Measurements from ENCODE around the gene BRICD5. TPM values are rescaled to one million over a fixed set of nuclear protein-coding genes. Genes with fewer than 3 reads are reported as not detected.

The BRICD5 gene
- total and polyA plus RNA-seq, 8 donors = 2.6 to 78.8 (median 9.7) TPM

DNA sequence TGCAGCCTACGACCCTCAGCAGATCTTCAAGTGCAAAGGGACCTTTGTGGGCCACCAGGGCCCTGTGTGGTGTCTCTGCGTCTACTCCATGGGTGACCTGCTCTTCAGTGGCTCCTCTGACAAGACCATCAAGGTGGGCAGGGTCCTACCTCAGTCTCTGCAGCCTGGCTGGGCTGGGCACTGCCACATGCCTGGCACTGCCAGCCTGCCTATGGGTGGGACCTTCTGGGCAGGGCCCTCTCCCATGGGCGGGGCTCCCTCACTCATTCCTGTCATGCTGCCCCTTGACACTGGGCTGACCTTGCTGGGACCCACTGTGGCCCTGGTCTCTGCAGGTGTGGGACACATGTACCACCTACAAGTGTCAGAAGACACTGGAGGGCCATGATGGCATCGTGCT is 36.7 kb downstream of the BRICD5 start:
- DNase-seq = no peak
- Histone ChIP-seq H3K4me3 (no peak overlapping the region), H3K9me3 (no peaks in the 10 kb centered on the region), H3K27ac (no peak overlapping the region), H3K27me3 (peaks cover 0 to 8% (median 0%) of the 10 kb centered on the region in 3 donors), H3K4me1 (peaks cover 0 to 13% (median 5%) of the 10 kb centered on the region in 4 donors), H3K36me3 (peaks cover 70 to 94% (median 93%) of the 10 kb centered on the region in 4 donors)
- intact Hi-C loops (cut with DNase I; ENCODE audit: low total_unique reads) = no loop called here
- TF ChIP-seq POLR2AphosphoS5 (IDR thresholded peaks at IDR 0.05) = no peak
- TF ChIP-seq, protein P1, sequence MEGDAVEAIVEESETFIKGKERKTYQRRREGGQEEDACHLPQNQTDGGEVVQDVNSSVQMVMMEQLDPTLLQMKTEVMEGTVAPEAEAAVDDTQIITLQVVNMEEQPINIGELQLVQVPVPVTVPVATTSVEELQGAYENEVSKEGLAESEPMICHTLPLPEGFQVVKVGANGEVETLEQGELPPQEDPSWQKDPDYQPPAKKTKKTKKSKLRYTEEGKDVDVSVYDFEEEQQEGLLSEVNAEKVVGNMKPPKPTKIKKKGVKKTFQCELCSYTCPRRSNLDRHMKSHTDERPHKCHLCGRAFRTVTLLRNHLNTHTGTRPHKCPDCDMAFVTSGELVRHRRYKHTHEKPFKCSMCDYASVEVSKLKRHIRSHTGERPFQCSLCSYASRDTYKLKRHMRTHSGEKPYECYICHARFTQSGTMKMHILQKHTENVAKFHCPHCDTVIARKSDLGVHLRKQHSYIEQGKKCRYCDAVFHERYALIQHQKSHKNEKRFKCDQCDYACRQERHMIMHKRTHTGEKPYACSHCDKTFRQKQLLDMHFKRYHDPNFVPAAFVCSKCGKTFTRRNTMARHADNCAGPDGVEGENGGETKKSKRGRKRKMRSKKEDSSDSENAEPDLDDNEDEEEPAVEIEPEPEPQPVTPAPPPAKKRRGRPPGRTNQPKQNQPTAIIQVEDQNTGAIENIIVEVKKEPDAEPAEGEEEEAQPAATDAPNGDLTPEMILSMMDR (IDR thresholded peaks at IDR 0.05) = no peak
- TF ChIP-seq EP300 (IDR thresholded peaks at IDR 0.05) = no peak
- no peak for TF ChIP-seq POLR2A (IDR thresholded peaks at IDR 0.05)
- 63 to 97% (median 89%) methylated on average over 2 to 4 of the region's 4 CpGs for WGBS, 5 donors

DNA sequence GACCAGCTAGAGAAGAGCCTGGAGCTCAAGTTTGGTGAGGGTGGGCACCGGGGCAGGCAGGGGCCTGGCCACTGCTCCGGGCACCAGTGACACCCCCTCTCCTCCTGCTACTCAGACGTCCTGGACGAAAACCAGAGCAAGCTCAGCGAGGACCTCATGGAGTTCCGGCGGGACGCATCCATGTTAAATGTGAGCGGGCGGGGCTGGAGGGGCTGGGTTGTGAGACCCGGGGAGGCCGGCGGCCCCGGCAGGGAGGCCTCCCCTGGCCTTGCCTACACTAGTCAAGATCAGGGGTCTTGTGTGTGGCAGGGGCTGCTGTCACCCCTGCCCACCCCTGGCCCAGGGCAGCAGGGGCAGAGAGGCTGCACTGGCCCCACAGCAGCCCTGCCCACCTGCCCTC is 37.3 kb downstream of the BRICD5 start:
- H3K27ac ChIP-seq = no peak overlapping the region
- intact Hi-C loops (cut with DNase I; ENCODE audit: low total_unique reads) = no loop called here
- 88 to 92% (median 90%) methylated on average over 10 to 14 of the region's 14 CpGs for WGBS, 5 donors
- no peak overlapping the region for H3K4me3 ChIP-seq
- peaks cover 0 to 9% (median 3%) of the 10 kb centered on the region in 4 donors for H3K4me1 ChIP-seq
- no peaks in the 10 kb centered on the region for H3K9me3 ChIP-seq
- peaks cover 70 to 100% (median 99%) of the 10 kb centered on the region in 4 donors for H3K36me3 ChIP-seq
- H3K27me3 ChIP-seq = peaks cover 0 to 4% (median 0%) of the 10 kb centered on the region in 3 donors
- TF ChIP-seq EP300 (IDR thresholded peaks at IDR 0.05) (no peak), POLR2A (IDR thresholded peaks at IDR 0.05) (no peak), POLR2AphosphoS5 (IDR thresholded peaks at IDR 0.05) (no peak)
- TF ChIP-seq, protein P1 (IDR thresholded peaks at IDR 0.05) = no peak
- no peak for DNase-seq

DNA sequence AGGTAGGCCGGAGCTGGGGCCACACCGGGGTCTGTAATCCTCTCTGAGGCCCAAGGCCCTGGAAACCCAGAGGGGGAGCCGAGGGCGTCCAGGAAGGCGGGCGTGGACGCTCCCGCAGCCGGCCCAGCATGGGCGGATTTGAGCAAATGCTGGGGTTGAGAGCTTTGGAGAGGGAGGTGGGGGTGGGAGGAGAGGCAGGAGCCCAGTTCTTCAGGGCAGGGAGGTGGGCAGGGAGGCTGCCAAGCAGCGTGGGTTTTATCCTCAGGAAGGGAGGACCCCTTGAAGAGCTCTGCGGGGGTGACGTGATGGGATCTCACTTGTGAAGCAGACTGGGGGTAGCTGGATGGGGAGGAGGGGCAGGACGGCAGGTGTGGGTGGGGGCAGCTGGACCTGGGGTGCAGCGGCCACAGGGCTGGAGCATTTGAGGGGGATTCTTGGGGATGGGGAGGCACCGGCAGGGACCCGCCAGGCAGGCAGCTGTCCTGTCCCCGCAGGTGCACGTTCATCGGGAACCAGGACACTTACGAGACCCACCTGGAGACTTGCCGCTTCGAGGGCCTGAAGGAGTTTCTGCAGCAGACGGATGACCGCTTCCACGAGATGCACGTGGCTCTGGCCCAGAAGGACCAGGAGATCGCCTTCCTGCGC is 37.9 kb downstream of the BRICD5 start:
- H3K4me1 ChIP-seq = peaks cover 0 to 7% (median 3%) of the 10 kb centered on the region in 4 donors
- intact Hi-C loops (cut with DNase I; ENCODE audit: low total_unique reads) = no loop called here
- TF ChIP-seq EP300 (IDR thresholded peaks at IDR 0.05) (no peak), POLR2A (IDR thresholded peaks at IDR 0.05) (no peak), POLR2AphosphoS5 (IDR thresholded peaks at IDR 0.05) (no peak)
- TF ChIP-seq, protein P1 (IDR thresholded peaks at IDR 0.05) = no peak
- H3K36me3 ChIP-seq = peaks cover 69 to 100% (median 100%) of the 10 kb centered on the region in 4 donors
- no peaks in the 10 kb centered on the region for H3K27me3 ChIP-seq
- no peak overlapping the region for H3K4me3 ChIP-seq
- no peaks in the 10 kb centered on the region for H3K9me3 ChIP-seq
- 90 to 94% (median 92%) methylated on average over 25 to 29 of the region's 29 CpGs for whole genome bisulfite sequencing, 5 donors
- H3K27ac ChIP-seq = no peak overlapping the region
- no peak for DNase-seq

DNA sequence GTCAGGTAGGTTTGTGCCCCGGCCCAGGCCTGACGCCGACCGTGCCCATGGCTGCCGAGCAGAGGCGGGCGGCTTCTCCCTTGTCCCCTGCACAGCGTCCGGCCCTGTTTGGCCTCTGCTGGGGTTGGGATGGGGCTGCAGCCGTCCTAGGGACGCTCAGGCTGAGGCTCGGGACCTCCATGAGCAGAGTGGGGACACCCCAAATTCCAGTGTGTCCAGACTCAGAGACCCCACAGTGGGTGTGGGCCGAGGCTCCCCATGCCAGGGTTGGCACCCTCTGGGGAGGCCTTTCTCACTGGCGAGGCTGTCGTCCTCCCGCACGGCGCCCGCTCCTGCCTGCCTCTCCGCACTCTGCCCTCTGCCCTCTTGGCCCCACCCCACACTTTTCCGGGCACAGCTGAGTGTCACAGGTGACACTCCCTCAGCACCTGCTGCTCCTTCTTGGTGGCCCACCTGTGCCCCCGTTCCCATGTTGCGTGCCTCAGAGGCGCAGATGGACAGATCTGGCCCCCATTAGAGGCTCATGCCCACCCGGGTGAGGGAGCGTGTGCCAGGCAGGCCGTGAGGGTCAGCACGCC is 39.0 kb downstream of the BRICD5 start:
- Histone ChIP-seq H3K9me3 (no peaks in the 10 kb centered on the region), H3K36me3 (peaks cover 70 to 100% (median 100%) of the 10 kb centered on the region in 4 donors), H3K4me1 (peaks cover 0 to 7% (median 3%) of the 10 kb centered on the region in 4 donors), H3K4me3 (no peak overlapping the region), H3K27ac (no peak overlapping the region), H3K27me3 (no peaks in the 10 kb centered on the region)
- DNase-seq = no peak
- TF ChIP-seq POLR2AphosphoS5 (IDR thresholded peaks at IDR 0.05) = no peak
- TF ChIP-seq, protein P1 (IDR thresholded peaks at IDR 0.05) = no peak
- TF ChIP-seq POLR2A (IDR thresholded peaks at IDR 0.05) = no peak
- TF ChIP-seq EP300 (IDR thresholded peaks at IDR 0.05) = no peak
- intact Hi-C loops (cut with DNase I; ENCODE audit: low total_unique reads) = no loop called here
- 91 to 96% (median 94%) methylated on average over 20 to 28 of the region's 28 CpGs for WGBS, 5 donors
